IMR-90 (cell line): Measurements from ENCODE around the gene MICAL3. TPM values are rescaled to one million over a fixed set of nuclear protein-coding genes. Genes with fewer than 3 reads are reported as not detected.

Experiments used
- ATAC-seq: fragments of 200-7000 bp; cut with Tn5 transposase; 2 replicates; pipeline ENCODE4 v1.9.1; 2020; ENCODE audit warnings: low read depth, mild to moderate bottlenecking, moderate library complexity
- BruUV-seq: library from RNA; stranded (reverse); fragments of 400-500 nt; replicated peaks from 2 replicates; lab custom pipeline; 2021; lab: Mats Ljungman, UMichigan
- CTCF ChIA-PET: fragments of 300-600 bp; formaldehyde crosslinking; extraction: SDS; loops from one replicate; lab custom pipeline; 2021; ENCODE audit warnings: antibody characterized with exemption; lab: Yijun Ruan, JAX
- POLR2A ChIA-PET: fragments of 300-600 bp; sonication (Branson Sonifier 250); formaldehyde crosslinking; loops from one replicate; lab custom pipeline; 2022; ENCODE audit warnings: antibody characterized with exemption; ENCODE audit not compliant: unreplicated experiment; lab: Charles Lee
- DNase-seq: peaks from one replicate; pipeline ENCODE4 v3.0.0; 2013
- H2AFZ ChIP-seq: replicated peaks from 2 replicates; pipeline ENCODE3; 2013; ENCODE audit warnings: low read length, mild to moderate bottlenecking; ENCODE audit not compliant: poor library complexity
- H2AK5ac ChIP-seq: 2 replicates; pipeline ENCODE4 v1.6.1; 2013; ENCODE audit warnings: low read depth, low read length, inconsistent platforms
- H2AK9ac ChIP-seq: replicated peaks from 2 replicates; pipeline ENCODE3; 2013; ENCODE audit warnings: mild to moderate bottlenecking, low read depth, low read length, moderate library complexity; ENCODE audit not compliant: poor library complexity
- H2BK120ac ChIP-seq: 2 replicates; pipeline ENCODE4 v1.6.1; 2013; ENCODE audit warnings: low read depth, low read length, inconsistent platforms
- H2BK15ac ChIP-seq: 3 replicates; pipeline ENCODE4 v1.6.1; 2013; ENCODE audit warnings: low read depth, low read length, inconsistent platforms
- H2BK20ac ChIP-seq: 2 replicates; pipeline ENCODE4 v1.6.1; 2013; ENCODE audit warnings: low read depth, mild to moderate bottlenecking, inconsistent platforms, low read length, moderate library complexity
- H2BK5ac ChIP-seq: 2 replicates; pipeline ENCODE4 v1.6.1; 2013; ENCODE audit warnings: mild to moderate bottlenecking, low read depth, low read length, inconsistent platforms; ENCODE audit not compliant: poor library complexity, severe bottlenecking
- H3K14ac ChIP-seq: replicated peaks from 2 replicates; pipeline ENCODE4 v1.6.1; 2013; ENCODE audit warnings: low read depth, low read length, inconsistent platforms
- H3K18ac ChIP-seq: 2 replicates; pipeline ENCODE4 v1.6.1; 2013; ENCODE audit warnings: low read depth, low read length, control low read depth
- H3K23ac ChIP-seq: 2 replicates; pipeline ENCODE4 v1.6.1; 2013; ENCODE audit warnings: low read depth, low read length, inconsistent platforms
- H3K27ac ChIP-seq: 2 replicates; pipeline ENCODE4 v1.5.1; 2013; ENCODE audit warnings: mild to moderate bottlenecking, control low read depth, low read length; ENCODE audit not compliant: insufficient read depth
- H3K27me3 ChIP-seq: 2 replicates; pipeline ENCODE4 v1.6.1; 2013; ENCODE audit warnings: low read length; ENCODE audit not compliant: control insufficient read depth, insufficient read depth
- H3K36me3 ChIP-seq: 2 replicates; pipeline ENCODE4 v1.6.1; 2013; ENCODE audit warnings: low read length, mixed read lengths; ENCODE audit not compliant: control insufficient read depth, insufficient read depth
- H3K4ac ChIP-seq: 2 replicates; pipeline ENCODE4 v1.6.1; 2013; ENCODE audit warnings: low read depth, low read length, inconsistent platforms
- H3K4me1 ChIP-seq: 2 replicates; pipeline ENCODE4 v1.6.1; 2013; ENCODE audit warnings: low read length, mixed read lengths; ENCODE audit not compliant: control insufficient read depth, insufficient read depth
- H3K4me2 ChIP-seq: 2 replicates; pipeline ENCODE4 v1.6.1; 2013; ENCODE audit warnings: low read depth, mild to moderate bottlenecking, control low read depth, low read length, moderate library complexity
- H3K4me3 ChIP-seq: 2 replicates; pipeline ENCODE4 v1.5.1; 2013; ENCODE audit warnings: low read depth, mild to moderate bottlenecking, control low read depth, low read length, moderate library complexity; ENCODE audit not compliant: insufficient read depth
- H3K56ac ChIP-seq: 2 replicates; pipeline ENCODE4 v1.6.1; 2013; ENCODE audit warnings: low read length, inconsistent platforms; ENCODE audit not compliant: insufficient read depth; ENCODE audit errors: extremely low read depth
- H3K79me1 ChIP-seq, 2 experiments: 2 replicates each; pipeline ENCODE4 v1.6.1; 2013; ENCODE audit warnings: low read length in 2 of 2, inconsistent platforms in 1 of 2, low read depth in 1 of 2
- H3K9ac ChIP-seq: 2 replicates; pipeline ENCODE4 v1.6.1; 2013; ENCODE audit warnings: low read depth, low read length, control low read depth
- H3K9me1 ChIP-seq: 2 replicates; pipeline ENCODE4 v1.6.1; 2013; ENCODE audit warnings: low read length, inconsistent platforms; ENCODE audit not compliant: insufficient read depth
- H3K9me3 ChIP-seq: 2 replicates; pipeline ENCODE4 v1.6.1; 2013; ENCODE audit warnings: low read length; ENCODE audit not compliant: control insufficient read depth, insufficient read depth
- H4K20me1 ChIP-seq: 2 replicates; pipeline ENCODE4 v1.6.1; 2013; ENCODE audit warnings: low read length, inconsistent platforms; ENCODE audit not compliant: insufficient read depth
- H4K5ac ChIP-seq: 2 replicates; pipeline ENCODE4 v1.6.1; 2013; ENCODE audit warnings: mild to moderate bottlenecking, low read depth, low read length, control low read depth
- H4K8ac ChIP-seq, 2 experiments: 2 replicates each; pipeline ENCODE4 v1.6.1; 2013; ENCODE audit warnings: low read depth in 2 of 2, low read length in 2 of 2, control low read depth in 1 of 2, inconsistent platforms in 1 of 2
- H4K91ac ChIP-seq: 2 replicates; pipeline ENCODE4 v1.6.1; 2013; ENCODE audit warnings: low read depth, low read length, inconsistent platforms; ENCODE audit not compliant: insufficient read depth
- BHLHE40 ChIP-seq: fragments of 150-350 bp; IDR thresholded peaks from 2 replicates; pipeline ENCODE4 v1.6.1; 2016; ENCODE audit warnings: mild to moderate bottlenecking, low read depth, low read length
- CEBPB ChIP-seq: IDR thresholded peaks from 2 replicates; pipeline ENCODE4 v1.6.1; 2012; ENCODE audit warnings: low read depth, low read length, improper control_type of control experiment
- CHD1 ChIP-seq: IDR thresholded peaks from 2 replicates; pipeline ENCODE4 v1.6.1; 2012; ENCODE audit warnings: low read depth, low read length, improper control_type of control experiment
- ELK1 ChIP-seq: fragments of 150-350 bp; IDR thresholded peaks from 2 replicates; pipeline ENCODE4 v1.6.1; 2016; ENCODE audit warnings: low read depth, mild to moderate bottlenecking, low read length, moderate library complexity, borderline replicate concordance
- FOS ChIP-seq: fragments of 150-350 bp; IDR thresholded peaks from 2 replicates; pipeline ENCODE4 v1.6.1; 2016; ENCODE audit warnings: low read depth, low read length
- MAFK ChIP-seq: IDR thresholded peaks from 2 replicates; pipeline ENCODE4 v1.6.1; 2012; ENCODE audit warnings: low read depth, low read length, improper control_type of control experiment
- MAZ ChIP-seq: IDR thresholded peaks from 2 replicates; pipeline ENCODE4 v1.6.1; 2012; ENCODE audit warnings: low read depth, mild to moderate bottlenecking, low read length, improper control_type of control experiment, moderate library complexity, borderline replicate concordance
- MXI1 ChIP-seq: IDR thresholded peaks from 2 replicates; pipeline ENCODE4 v1.6.1; 2012; ENCODE audit warnings: low read depth, mild to moderate bottlenecking, low read length, moderate library complexity, borderline replicate concordance
- NFE2L2 ChIP-seq: fragments of 150-350 bp; IDR thresholded peaks from 2 replicates; pipeline ENCODE4 v1.6.1; 2016; ENCODE audit warnings: low read depth, mild to moderate bottlenecking, low read length
- POLR2A ChIP-seq: IDR thresholded peaks from 2 replicates; pipeline ENCODE4 v1.6.1; 2012; ENCODE audit warnings: mild to moderate bottlenecking, low read depth, low read length
- RAD21 ChIP-seq: IDR thresholded peaks from 2 replicates; pipeline ENCODE4 v1.6.1; 2012; ENCODE audit warnings: low read length, improper control_type of control experiment
- RCOR1 ChIP-seq: IDR thresholded peaks from 2 replicates; pipeline ENCODE4 v1.6.1; 2012; ENCODE audit warnings: mild to moderate bottlenecking, low read length, improper control_type of control experiment; ENCODE audit not compliant: insufficient replicate concordance
- RFX5 ChIP-seq: IDR thresholded peaks from 2 replicates; pipeline ENCODE4 v1.8.0; 2012; ENCODE audit warnings: low read depth, mild to moderate bottlenecking, low read length, moderate library complexity
- SMC3 ChIP-seq: fragments of 150-350 bp; IDR thresholded peaks from 2 replicates; pipeline ENCODE4 v1.6.1; 2016; ENCODE audit warnings: low read depth, mild to moderate bottlenecking, antibody characterized with exemption, low read length, moderate library complexity
- WGBS, 2 experiments: methylation state at CpG; one replicate each; pipeline versions ENCODE4 v1.1.5 to v1.1.7; 2013; ENCODE audit warnings: missing lambda C conversion rate in 2 of 2; ENCODE audit not compliant: insufficient read length in 1 of 2; ENCODE audit errors: extremely low coverage in 2 of 2; 5-methylcytosine and 5-hydroxymethylcytosine counted together
- dilution Hi-C: fragments of 300-500 bp; cut with HindIII; formaldehyde crosslinking; loops from one replicate; pipeline ENCODE4 v1.14.3; 2018; ENCODE audit warnings: low sequenced_read_pairs; ENCODE audit not compliant: unreplicated experiment
- in situ Hi-C: fragments of 300-500 bp; cut with MboI; formaldehyde crosslinking; loops from 3 replicates; pipeline ENCODE4 v1.14.3; 2019; ENCODE audit warnings: low sequenced_read_pairs, inconsistent platforms, mixed read lengths
- intact Hi-C: fragments of 100-400 bp; cut with micrococcal nuclease; formaldehyde crosslinking; loops from 2 replicates; pipeline ENCODE4 v1.10.0; 2022
- polyA plus RNA-seq, 3 experiments: library from polyadenylated mRNA; depleted of rRNA; stranded (reverse); fragments of >200 nt; gene quantifications; 2 replicates each; pipeline ENCODE4 v1.2.3, GENCODE V29; 2012; ENCODE audit warnings: low replicate concordance in 1 of 3
- total RNA-seq: library from RNA; depleted of rRNA; stranded (reverse); fragments of >200 nt; gene quantifications from 2 replicates; pipeline ENCODE4 v1.2.3, GENCODE V29; 2012
- TF ChIP-seq, protein P1 (sequence below): fragments of 150-350 bp; IDR thresholded peaks from 2 replicates; pipeline ENCODE4 v1.6.1; 2017; ENCODE audit warnings: mild to moderate bottlenecking, antibody characterized with exemption, low read length, low read depth
- TF ChIP-seq, protein P2 (sequence below): conservative IDR thresholded peaks from 2 replicates; pipeline ENCODE4 v1.5.1; 2012; ENCODE audit warnings: mild to moderate bottlenecking, low read depth, low read length, improper control_type of control experiment

MICAL3 gene
- total and polyA plus RNA-seq, 2 of the 4 experiments (the other 2 are of a cell fraction), result 17.6 to 26.8 TPM

DNA sequence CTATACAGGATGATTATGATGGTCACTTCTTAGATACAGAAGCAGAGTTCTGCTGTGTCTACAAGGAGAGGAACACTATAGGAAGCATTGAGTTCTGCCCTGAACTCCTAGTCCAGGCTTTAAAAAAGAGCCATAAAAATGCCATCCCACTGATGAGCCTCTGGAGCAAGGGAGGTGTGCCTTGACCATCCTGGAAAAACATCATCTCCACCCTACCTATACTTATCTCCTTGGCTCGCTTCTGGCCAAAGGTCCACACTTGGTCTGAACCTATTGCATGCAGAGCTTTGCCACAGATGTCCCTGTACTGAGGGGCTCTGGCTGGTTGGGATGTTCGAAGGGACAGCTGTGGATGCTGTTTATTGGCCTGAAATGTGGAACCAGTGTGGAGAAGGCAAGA is 49.1 kb upstream of the MICAL3 start:
- Histone ChIP-seq H3K23ac (no peak overlapping the region), H3K9ac (no peak overlapping the region), H2BK120ac (no peak overlapping the region), H3K9me3 (no peaks in the 10 kb centered on the region), H3K18ac (no peak overlapping the region), H3K27me3 (no peaks in the 10 kb centered on the region), H3K4me2 (no peak overlapping the region), H2BK20ac (no peak overlapping the region), H2AK9ac (no peak overlapping the region), H3K79me1 (peaks cover 8 to 15% of the 10 kb centered on the region in 2 experiments; a peak in 3 of 4 replicates), H2AFZ (no peak overlapping the region), H3K9me1 (no peaks in the 10 kb centered on the region), H4K20me1 (no peaks in the 10 kb centered on the region), H2BK5ac (no peak overlapping the region), H3K4ac (no peak overlapping the region), H4K91ac (no peak overlapping the region), H4K5ac (no peak overlapping the region), H2BK15ac (no peak overlapping the region), H2AK5ac (no peak overlapping the region), H3K27ac (no peak overlapping the region), H3K14ac (no peak overlapping the region), H3K36me3 (no peaks in the 10 kb centered on the region), H3K56ac (no peak overlapping the region), H3K4me1 (peaks cover 2% of the 10 kb centered on the region), H3K4me3 (no peak overlapping the region), H4K8ac (no peak overlapping the region)
- BruUV-seq, result no TSS peak
- dilution Hi-C loops, result no loop called here
- intact Hi-C loops, result loop anchor here (10.0 kb wide), 2 partner anchors 519 to 999 kb away; no protein-coding TSS in a partner anchor
- POLR2A ChIA-PET, result no interaction called here
- no CpG with 5 or more reads among the region's 2 CpGs for WGBS, 2 experiments
- DNase-seq (no peak), ATAC-seq (no peak)
- CTCF ChIA-PET, result no interaction called here
- TF ChIP-seq MXI1 (no peak), MAFK (no peak), RFX5 (no peak), RAD21 (no peak), NFE2L2 (no peak), MAZ (no peak), RCOR1 (no peak), CHD1 (no peak), CEBPB (no peak), FOS (no peak), BHLHE40 (no peak), ELK1 (no peak), POLR2A (no peak), SMC3 (no peak)
- TF ChIP-seq, protein P1, sequence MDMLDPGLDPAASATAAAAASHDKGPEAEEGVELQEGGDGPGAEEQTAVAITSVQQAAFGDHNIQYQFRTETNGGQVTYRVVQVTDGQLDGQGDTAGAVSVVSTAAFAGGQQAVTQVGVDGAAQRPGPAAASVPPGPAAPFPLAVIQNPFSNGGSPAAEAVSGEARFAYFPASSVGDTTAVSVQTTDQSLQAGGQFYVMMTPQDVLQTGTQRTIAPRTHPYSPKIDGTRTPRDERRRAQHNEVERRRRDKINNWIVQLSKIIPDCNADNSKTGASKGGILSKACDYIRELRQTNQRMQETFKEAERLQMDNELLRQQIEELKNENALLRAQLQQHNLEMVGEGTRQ, result no peak
- TF ChIP-seq, protein P2, sequence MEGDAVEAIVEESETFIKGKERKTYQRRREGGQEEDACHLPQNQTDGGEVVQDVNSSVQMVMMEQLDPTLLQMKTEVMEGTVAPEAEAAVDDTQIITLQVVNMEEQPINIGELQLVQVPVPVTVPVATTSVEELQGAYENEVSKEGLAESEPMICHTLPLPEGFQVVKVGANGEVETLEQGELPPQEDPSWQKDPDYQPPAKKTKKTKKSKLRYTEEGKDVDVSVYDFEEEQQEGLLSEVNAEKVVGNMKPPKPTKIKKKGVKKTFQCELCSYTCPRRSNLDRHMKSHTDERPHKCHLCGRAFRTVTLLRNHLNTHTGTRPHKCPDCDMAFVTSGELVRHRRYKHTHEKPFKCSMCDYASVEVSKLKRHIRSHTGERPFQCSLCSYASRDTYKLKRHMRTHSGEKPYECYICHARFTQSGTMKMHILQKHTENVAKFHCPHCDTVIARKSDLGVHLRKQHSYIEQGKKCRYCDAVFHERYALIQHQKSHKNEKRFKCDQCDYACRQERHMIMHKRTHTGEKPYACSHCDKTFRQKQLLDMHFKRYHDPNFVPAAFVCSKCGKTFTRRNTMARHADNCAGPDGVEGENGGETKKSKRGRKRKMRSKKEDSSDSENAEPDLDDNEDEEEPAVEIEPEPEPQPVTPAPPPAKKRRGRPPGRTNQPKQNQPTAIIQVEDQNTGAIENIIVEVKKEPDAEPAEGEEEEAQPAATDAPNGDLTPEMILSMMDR, result no peak
- in situ Hi-C loops, result loop anchor here (5.0 to 25.0 kb wide), 2 partner anchors 241 to 511 kb away; partner anchors contain the start of gene SLC25A18
